ENCODE data around the gene DIAPH1.

The DIAPH1 gene

DNA sequence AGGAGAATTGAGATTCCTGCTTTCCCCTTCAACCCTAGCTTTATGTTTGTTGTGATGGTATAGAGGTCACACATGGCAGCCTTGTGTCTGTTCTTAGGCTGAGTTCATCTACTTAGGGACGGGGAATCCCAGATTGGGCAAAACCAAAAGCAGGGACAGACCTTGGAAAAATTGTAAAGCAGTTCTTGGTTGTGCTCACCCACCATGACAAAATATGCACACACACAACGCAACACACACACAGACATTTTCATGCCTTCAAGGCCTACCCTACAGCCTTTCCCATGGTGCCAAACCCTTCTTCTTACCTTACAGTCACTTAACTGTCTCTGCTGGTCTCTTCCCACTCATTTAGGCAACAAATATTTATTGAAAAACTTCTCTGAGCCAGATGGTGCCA, 115.1 kb downstream of the DIAPH1 start:
- Histone ChIP-seq H3K4me3 (ENCODE audit: low read length in 2 of 2) (no peak overlapping the region), H3K9ac (ENCODE audit: low read length in 2 of 2) (no peak overlapping the region), H3K4me1 (ENCODE audit: control insufficient read depth, insufficient read depth, low read length) (peaks cover 20% of the 10 kb centered on the region), H3K9me3 (ENCODE audit: control insufficient read depth in 2 of 2, low read length in 2 of 2) (no peaks in the 10 kb centered on the region), H3K27me3 (ENCODE audit: control insufficient read depth in 1 of 2, insufficient read depth in 2 of 2, low read length in 2 of 2) (no peaks in the 10 kb centered on the region), H3K27ac (ENCODE audit: low read length) (no peak overlapping the region), H3K36me3 (ENCODE audit: control insufficient read depth in 2 of 2, insufficient read depth in 2 of 2, low read length in 2 of 2) (peaks cover 8 to 20% of the 10 kb centered on the region in 2 donors)

- H3K4me1 ChIP-seq (ENCODE audit: control insufficient read depth, insufficient read depth, low read length) = peaks cover 2% of the 10 kb centered on the region
- H3K27me3 ChIP-seq (ENCODE audit: control insufficient read depth in 1 of 2, insufficient read depth in 2 of 2, low read length in 2 of 2) = no peaks in the 10 kb centered on the region
- H3K27ac ChIP-seq (ENCODE audit: low read length) = no peak overlapping the region
- no peaks in the 10 kb centered on the region for H3K9me3 ChIP-seq (ENCODE audit: control insufficient read depth in 2 of 2, low read length in 2 of 2)
- H3K36me3 ChIP-seq (ENCODE audit: control insufficient read depth in 2 of 2, insufficient read depth in 2 of 2, low read length in 2 of 2) = peaks cover 8 to 27% of the 10 kb centered on the region in 2 donors
- H3K9ac ChIP-seq (ENCODE audit: low read length in 2 of 2) = no peak overlapping the region
- no peak overlapping the region for H3K4me3 ChIP-seq (ENCODE audit: low read length in 2 of 2)
These were observed 117.0 kb downstream of the DIAPH1 start for GRCh38 chr5:141501761-141502160.

DNA sequence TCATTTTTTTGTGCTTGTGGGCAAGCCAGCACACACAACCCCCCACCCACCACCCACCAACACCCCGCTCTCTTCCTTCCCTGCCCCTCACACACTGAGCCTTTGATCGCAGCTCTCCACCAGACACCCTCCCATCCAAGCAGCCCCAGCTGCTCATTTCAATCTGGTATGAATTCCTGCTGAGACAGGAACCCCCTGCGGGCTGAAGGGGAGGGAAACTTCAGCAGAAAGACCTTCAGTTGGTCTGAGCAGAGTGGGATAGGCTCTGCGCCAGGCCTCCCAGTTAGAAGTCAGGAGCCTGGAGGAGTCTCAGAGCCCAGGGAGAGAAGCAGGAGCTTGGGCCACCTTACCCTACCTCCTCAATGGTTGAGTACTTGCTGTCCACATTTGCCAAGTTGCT, 122.8 kb downstream of the DIAPH1 start:
- Histone ChIP-seq H3K9ac (ENCODE audit: low read length in 2 of 2) (no peak overlapping the region), H3K4me1 (ENCODE audit: control insufficient read depth, insufficient read depth, low read length) (peaks cover 24% of the 10 kb centered on the region), H3K9me3 (ENCODE audit: control insufficient read depth in 2 of 2, low read length in 2 of 2) (no peaks in the 10 kb centered on the region), H3K27me3 (ENCODE audit: control insufficient read depth in 1 of 2, insufficient read depth in 2 of 2, low read length in 2 of 2) (no peaks in the 10 kb centered on the region), H3K4me3 (ENCODE audit: low read length in 2 of 2) (no peak overlapping the region), H3K36me3 (ENCODE audit: control insufficient read depth in 2 of 2, insufficient read depth in 2 of 2, low read length in 2 of 2) (peaks cover 2 to 16% of the 10 kb centered on the region in 2 donors), H3K27ac (ENCODE audit: low read length) (no peak overlapping the region)

GRCh38 chr5:141495453-141495811, 123.4 kb downstream of the DIAPH1 start:
- no peak overlapping the region for H3K9ac ChIP-seq (ENCODE audit: low read length in 2 of 2)
- no peaks in the 10 kb centered on the region for H3K9me3 ChIP-seq (ENCODE audit: control insufficient read depth in 2 of 2, low read length in 2 of 2)
- peaks cover 2 to 21% of the 10 kb centered on the region in 2 donors for H3K36me3 ChIP-seq (ENCODE audit: control insufficient read depth in 2 of 2, insufficient read depth in 2 of 2, low read length in 2 of 2)
- H3K4me1 ChIP-seq (ENCODE audit: control insufficient read depth, insufficient read depth, low read length) = peaks cover 25% of the 10 kb centered on the region
- no peak overlapping the region for H3K4me3 ChIP-seq (ENCODE audit: low read length in 2 of 2)
- no peak overlapping the region for H3K27ac ChIP-seq (ENCODE audit: low read length)
- H3K27me3 ChIP-seq (ENCODE audit: control insufficient read depth in 1 of 2, insufficient read depth in 2 of 2, low read length in 2 of 2) = no peaks in the 10 kb centered on the region

DNA sequence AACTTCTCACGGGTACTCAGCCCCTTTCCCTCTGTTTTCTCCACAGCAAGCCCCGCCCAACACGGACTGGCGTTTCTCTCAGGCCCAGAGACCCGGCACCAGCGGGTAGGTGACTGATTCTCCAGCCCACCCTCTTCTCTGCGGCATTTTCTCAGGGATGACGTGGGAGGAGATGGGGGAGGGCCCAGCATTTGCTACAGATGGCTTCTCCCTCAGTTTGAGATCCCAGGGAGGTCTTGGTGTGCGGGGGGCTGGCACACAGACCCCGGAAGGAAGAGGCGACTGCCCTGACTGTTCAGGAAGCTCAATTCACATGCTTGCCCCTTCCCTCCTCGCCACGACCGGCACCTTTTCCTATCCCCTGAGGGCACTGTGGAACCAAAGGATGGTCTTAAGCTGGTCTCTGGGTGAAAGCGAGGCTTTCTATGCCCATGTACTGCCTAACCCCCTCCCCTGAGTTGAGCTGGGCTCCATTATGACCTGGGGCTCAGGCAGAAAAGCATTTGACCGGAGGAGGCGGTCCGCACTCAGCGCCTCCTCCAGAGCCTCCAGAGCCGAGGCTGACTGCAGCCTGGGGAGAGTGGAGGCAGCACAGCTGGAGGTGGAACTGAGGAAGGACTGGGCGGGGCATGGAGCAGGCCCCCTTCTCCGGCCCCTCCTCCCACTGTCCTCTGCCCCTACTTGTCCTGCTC, 123.9 kb downstream of the DIAPH1 start:
- Histone ChIP-seq H3K36me3 (ENCODE audit: control insufficient read depth in 2 of 2, insufficient read depth in 2 of 2, low read length in 2 of 2) (peaks cover 6 to 24% of the 10 kb centered on the region in 2 donors), H3K27ac (ENCODE audit: low read length) (no peak overlapping the region), H3K9me3 (ENCODE audit: control insufficient read depth in 2 of 2, low read length in 2 of 2) (no peaks in the 10 kb centered on the region), H3K9ac (ENCODE audit: low read length in 2 of 2) (no peak overlapping the region), H3K4me1 (ENCODE audit: control insufficient read depth, insufficient read depth, low read length) (peaks cover 25% of the 10 kb centered on the region), H3K27me3 (ENCODE audit: control insufficient read depth in 1 of 2, insufficient read depth in 2 of 2, low read length in 2 of 2) (no peaks in the 10 kb centered on the region), H3K4me3 (ENCODE audit: low read length in 2 of 2) (no peak overlapping the region)

DNA sequence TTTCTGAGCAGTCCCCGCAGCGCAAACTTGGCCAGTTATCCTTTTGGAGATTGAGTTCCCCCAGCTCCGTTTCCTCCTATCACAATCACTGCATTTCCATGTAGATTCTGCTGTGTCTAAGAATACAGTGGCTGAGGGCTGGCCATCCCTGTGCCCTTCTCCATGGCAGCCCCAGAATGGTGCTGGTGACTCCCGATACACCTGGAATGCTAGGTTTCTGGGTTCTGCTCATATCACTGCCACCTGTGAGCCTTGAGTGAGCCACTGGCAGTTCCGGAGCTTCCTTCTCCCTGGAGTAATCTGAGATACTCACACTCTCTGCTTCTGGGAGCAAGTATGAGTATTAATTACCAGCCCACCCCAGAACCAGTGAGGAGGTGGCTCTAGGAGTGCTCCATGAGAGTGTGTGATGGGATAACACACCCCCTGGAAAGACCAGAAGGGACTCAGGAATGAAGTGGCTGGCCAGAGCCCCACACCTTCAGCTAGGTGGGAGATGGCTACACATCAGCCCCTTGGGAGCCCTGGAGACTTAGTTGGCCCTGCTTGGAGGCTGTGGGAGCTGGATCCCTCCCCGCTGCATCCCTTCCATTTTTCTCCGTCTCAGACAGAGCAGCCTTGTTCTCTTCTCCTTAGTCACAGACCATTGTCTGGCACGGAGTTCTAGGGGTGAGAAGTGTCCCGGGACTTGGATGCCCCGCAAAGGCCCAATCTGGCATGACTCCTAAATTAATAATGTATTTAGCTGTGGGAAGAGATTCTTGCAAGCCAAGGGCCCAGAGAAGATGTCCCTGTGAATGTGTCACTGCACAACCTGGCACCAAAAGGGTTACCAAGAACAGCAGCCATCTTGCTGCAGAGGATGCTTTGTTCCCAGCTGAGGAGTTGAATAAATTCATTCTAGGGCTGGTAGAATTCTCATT, 125.0 kb downstream of the DIAPH1 start:
- Histone ChIP-seq H3K4me1 (ENCODE audit: control insufficient read depth, insufficient read depth, low read length) (peaks cover 27% of the 10 kb centered on the region), H3K9me3 (ENCODE audit: control insufficient read depth in 2 of 2, low read length in 2 of 2) (no peaks in the 10 kb centered on the region), H3K27me3 (ENCODE audit: control insufficient read depth in 1 of 2, insufficient read depth in 2 of 2, low read length in 2 of 2) (no peaks in the 10 kb centered on the region), H3K27ac (ENCODE audit: low read length) (peak overlapping the region; percentile 41), H3K4me3 (ENCODE audit: low read length in 2 of 2) (no peak overlapping the region), H3K36me3 (ENCODE audit: control insufficient read depth in 2 of 2, insufficient read depth in 2 of 2, low read length in 2 of 2) (peaks cover 5 to 26% of the 10 kb centered on the region in 2 donors), H3K9ac (ENCODE audit: low read length in 2 of 2) (no peak overlapping the region)

GRCh38 chr5:141492168-141492885, 126.5 kb downstream of the DIAPH1 start:
- peaks cover 6 to 23% of the 10 kb centered on the region in 2 donors for H3K36me3 ChIP-seq (ENCODE audit: control insufficient read depth in 2 of 2, insufficient read depth in 2 of 2, low read length in 2 of 2)
- H3K27me3 ChIP-seq (ENCODE audit: control insufficient read depth in 1 of 2, insufficient read depth in 2 of 2, low read length in 2 of 2) = no peaks in the 10 kb centered on the region
- H3K9ac ChIP-seq (ENCODE audit: low read length in 2 of 2) = no peak overlapping the region
- no peaks in the 10 kb centered on the region for H3K9me3 ChIP-seq (ENCODE audit: control insufficient read depth in 2 of 2, low read length in 2 of 2)
- H3K4me3 ChIP-seq (ENCODE audit: low read length in 2 of 2) = no peak overlapping the region
- no peak overlapping the region for H3K27ac ChIP-seq (ENCODE audit: low read length)
- H3K4me1 ChIP-seq (ENCODE audit: control insufficient read depth, insufficient read depth, low read length) = peaks cover 34% of the 10 kb centered on the region

GRCh38 chr5:141491323-141492167, 127.3 kb downstream of the DIAPH1 start:
- H3K27me3 ChIP-seq (ENCODE audit: control insufficient read depth in 1 of 2, insufficient read depth in 2 of 2, low read length in 2 of 2) = no peaks in the 10 kb centered on the region
- H3K9ac ChIP-seq (ENCODE audit: low read length in 2 of 2) = no peak overlapping the region
- H3K4me1 ChIP-seq (ENCODE audit: control insufficient read depth, insufficient read depth, low read length) = peaks cover 36% of the 10 kb centered on the region
- no peak overlapping the region for H3K27ac ChIP-seq (ENCODE audit: low read length)
- H3K36me3 ChIP-seq (ENCODE audit: control insufficient read depth in 2 of 2, insufficient read depth in 2 of 2, low read length in 2 of 2) = peaks cover 8 to 25% of the 10 kb centered on the region in 2 donors
- H3K4me3 ChIP-seq (ENCODE audit: low read length in 2 of 2) = no peak overlapping the region
- H3K9me3 ChIP-seq (ENCODE audit: control insufficient read depth in 2 of 2, low read length in 2 of 2) = no peaks in the 10 kb centered on the region

DNA sequence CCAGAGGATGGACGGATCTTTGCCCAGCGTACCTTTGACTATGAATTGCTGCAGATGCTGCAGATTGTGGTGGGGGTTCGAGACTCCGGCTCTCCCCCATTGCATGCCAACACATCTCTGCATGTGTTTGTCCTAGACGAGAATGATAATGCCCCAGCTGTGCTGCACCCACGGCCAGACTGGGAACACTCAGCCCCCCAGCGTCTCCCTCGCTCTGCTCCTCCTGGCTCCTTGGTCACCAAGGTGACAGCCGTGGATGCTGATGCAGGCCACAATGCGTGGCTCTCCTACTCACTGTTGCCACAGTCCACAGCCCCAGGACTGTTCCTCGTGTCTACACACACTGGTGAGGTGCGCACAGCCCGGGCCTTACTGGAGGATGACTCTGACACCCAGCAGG, 128.0 kb downstream of the DIAPH1 start:
- H3K4me3 ChIP-seq (ENCODE audit: low read length in 2 of 2) = no peak overlapping the region
- no peak overlapping the region for H3K9ac ChIP-seq (ENCODE audit: low read length in 2 of 2)
- H3K27me3 ChIP-seq (ENCODE audit: control insufficient read depth in 1 of 2, insufficient read depth in 2 of 2, low read length in 2 of 2) = no peaks in the 10 kb centered on the region
- no peak overlapping the region for H3K27ac ChIP-seq (ENCODE audit: low read length)
- peaks cover 41% of the 10 kb centered on the region for H3K4me1 ChIP-seq (ENCODE audit: control insufficient read depth, insufficient read depth, low read length)
- no peaks in the 10 kb centered on the region for H3K9me3 ChIP-seq (ENCODE audit: control insufficient read depth in 2 of 2, low read length in 2 of 2)
- peaks cover 8 to 23% of the 10 kb centered on the region in 2 donors for H3K36me3 ChIP-seq (ENCODE audit: control insufficient read depth in 2 of 2, insufficient read depth in 2 of 2, low read length in 2 of 2)

DNA sequence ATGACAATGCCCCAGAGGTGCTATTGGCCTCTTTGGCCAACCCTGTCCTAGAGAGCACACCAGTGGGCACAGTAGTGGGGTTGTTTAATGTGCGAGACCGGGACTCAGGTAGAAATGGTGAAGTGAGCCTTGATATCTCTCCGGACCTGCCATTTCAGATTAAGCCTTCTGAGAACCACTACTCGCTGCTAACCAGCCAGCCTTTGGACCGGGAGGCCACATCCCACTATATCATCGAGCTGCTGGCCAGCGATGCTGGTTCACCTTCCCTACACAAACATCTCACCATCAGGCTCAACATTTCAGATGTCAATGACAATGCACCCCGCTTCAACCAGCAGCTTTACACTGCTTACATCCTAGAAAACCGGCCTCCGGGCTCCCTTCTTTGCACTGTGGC, 128.5 kb downstream of the DIAPH1 start:
- H3K9ac ChIP-seq (ENCODE audit: low read length in 2 of 2) = no peak overlapping the region
- no peaks in the 10 kb centered on the region for H3K9me3 ChIP-seq (ENCODE audit: control insufficient read depth in 2 of 2, low read length in 2 of 2)
- peaks cover 8 to 20% of the 10 kb centered on the region in 2 donors for H3K36me3 ChIP-seq (ENCODE audit: control insufficient read depth in 2 of 2, insufficient read depth in 2 of 2, low read length in 2 of 2)
- no peaks in the 10 kb centered on the region for H3K27me3 ChIP-seq (ENCODE audit: control insufficient read depth in 1 of 2, insufficient read depth in 2 of 2, low read length in 2 of 2)
- H3K4me1 ChIP-seq (ENCODE audit: control insufficient read depth, insufficient read depth, low read length) = peaks cover 45% of the 10 kb centered on the region
- H3K27ac ChIP-seq (ENCODE audit: low read length) = no peak overlapping the region
- no peak overlapping the region for H3K4me3 ChIP-seq (ENCODE audit: low read length in 2 of 2)
